Lower lobe of right lung (tissue), 2 donors: ENCODE results near the gene SLC5A10. TPM values are rescaled to one million over a fixed set of nuclear protein-coding genes. Genes with fewer than 3 reads are reported as not detected.
"Not testable (repeated sequence)": the region's sequence is repeated elsewhere in the genome, so short reads cannot be mapped to it uniquely, and the experiment has no call there.

ENCODE experiments used
- ATAC-seq, 2 donors: fragments of 200-7000 bp; cut with Tn5 transposase; one replicate each; pipeline ENCODE4 v1.9.1; 2020 to 2022; ENCODE audit warnings: mild to moderate bottlenecking in 2 of 2, moderate library complexity in 2 of 2
- DNase-seq: peaks from one replicate; pipeline ENCODE4 v3.0.0-alpha.2; 2020
- H3K27ac ChIP-seq: fragments of 200-600 bp; one replicate; pipeline ENCODE4 v1.8.0; 2022
- H3K27me3 ChIP-seq: fragments of 200-600 bp; one replicate; pipeline ENCODE4 v1.8.0; 2022; ENCODE audit warnings: low read depth
- H3K36me3 ChIP-seq: fragments of 200-600 bp; one replicate; pipeline ENCODE4 v1.8.0; 2022; ENCODE audit warnings: mild to moderate bottlenecking
- H3K4me1 ChIP-seq: fragments of 200-600 bp; one replicate; pipeline ENCODE4 v1.8.0; 2022
- H3K4me3 ChIP-seq: fragments of 200-600 bp; one replicate; pipeline ENCODE4 v1.8.0; 2022; ENCODE audit warnings: mild to moderate bottlenecking
- H3K9me3 ChIP-seq: fragments of 200-600 bp; one replicate; pipeline ENCODE4 v1.8.0; 2022
- intact Hi-C: fragments of 100-400 bp; cut with DNase I; formaldehyde crosslinking; loops from one replicate; pipeline ENCODE4 v1.11.0; 2022
- total RNA-seq: library from RNA; stranded (reverse); fragmentation: NEBNext Ultra II Directional; extraction: Animal tissue kit (Norgen Biotek cat#: 25700); gene quantifications from one replicate; pipeline ENCODE4 v1.2.1, GENCODE V29; 2021
- TF ChIP-seq, protein P1 (sequence below): fragments of 200-600 bp; IDR thresholded peaks from one replicate; pipeline ENCODE4 v1.8.0; 2022; ENCODE audit warnings: antibody characterized with exemption, mild to moderate bottlenecking
- donor health status: DM: no; HTN: yes; CAD: no; lungs with severe emphysema.

The SLC5A10 gene
- total RNA-seq, 1 donor from 2014 or later = not detected

DNA sequence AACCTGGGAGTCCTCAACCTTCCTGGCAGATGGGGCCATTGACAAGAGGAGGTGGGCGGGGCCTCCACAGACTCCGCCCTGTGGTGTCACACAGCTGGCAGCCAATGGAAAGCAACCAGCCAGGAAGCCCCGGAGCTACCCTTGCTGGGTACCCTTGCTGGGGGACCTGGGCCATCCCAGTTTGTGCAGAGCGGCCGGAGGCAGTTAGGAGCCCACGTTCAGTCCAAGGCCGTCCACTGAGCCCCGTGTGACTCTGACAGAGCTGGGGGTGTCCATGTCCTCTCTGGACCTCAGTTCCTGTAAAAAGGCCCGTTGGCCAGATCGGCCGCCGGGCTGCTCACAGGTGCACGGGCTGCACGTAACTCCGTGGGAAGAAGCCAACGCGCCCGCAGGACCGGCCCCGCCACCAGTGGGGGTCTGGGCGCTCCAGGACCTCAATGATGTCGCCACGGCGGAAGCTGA, 69.7 kb downstream of the SLC5A10 start:
- Histone ChIP-seq H3K36me3 (no peaks in the 10 kb centered on the region), H3K9me3 (no peaks in the 10 kb centered on the region), H3K27ac (no peak overlapping the region), H3K4me1 (no peaks in the 10 kb centered on the region), H3K27me3 (no peaks in the 10 kb centered on the region), H3K4me3 (no peak overlapping the region)
- TF ChIP-seq, protein P1, sequence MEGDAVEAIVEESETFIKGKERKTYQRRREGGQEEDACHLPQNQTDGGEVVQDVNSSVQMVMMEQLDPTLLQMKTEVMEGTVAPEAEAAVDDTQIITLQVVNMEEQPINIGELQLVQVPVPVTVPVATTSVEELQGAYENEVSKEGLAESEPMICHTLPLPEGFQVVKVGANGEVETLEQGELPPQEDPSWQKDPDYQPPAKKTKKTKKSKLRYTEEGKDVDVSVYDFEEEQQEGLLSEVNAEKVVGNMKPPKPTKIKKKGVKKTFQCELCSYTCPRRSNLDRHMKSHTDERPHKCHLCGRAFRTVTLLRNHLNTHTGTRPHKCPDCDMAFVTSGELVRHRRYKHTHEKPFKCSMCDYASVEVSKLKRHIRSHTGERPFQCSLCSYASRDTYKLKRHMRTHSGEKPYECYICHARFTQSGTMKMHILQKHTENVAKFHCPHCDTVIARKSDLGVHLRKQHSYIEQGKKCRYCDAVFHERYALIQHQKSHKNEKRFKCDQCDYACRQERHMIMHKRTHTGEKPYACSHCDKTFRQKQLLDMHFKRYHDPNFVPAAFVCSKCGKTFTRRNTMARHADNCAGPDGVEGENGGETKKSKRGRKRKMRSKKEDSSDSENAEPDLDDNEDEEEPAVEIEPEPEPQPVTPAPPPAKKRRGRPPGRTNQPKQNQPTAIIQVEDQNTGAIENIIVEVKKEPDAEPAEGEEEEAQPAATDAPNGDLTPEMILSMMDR = no peak
- DNase-seq = peak; percentile 55
- ATAC-seq = no peak
- intact Hi-C loops = no loop called here

DNA sequence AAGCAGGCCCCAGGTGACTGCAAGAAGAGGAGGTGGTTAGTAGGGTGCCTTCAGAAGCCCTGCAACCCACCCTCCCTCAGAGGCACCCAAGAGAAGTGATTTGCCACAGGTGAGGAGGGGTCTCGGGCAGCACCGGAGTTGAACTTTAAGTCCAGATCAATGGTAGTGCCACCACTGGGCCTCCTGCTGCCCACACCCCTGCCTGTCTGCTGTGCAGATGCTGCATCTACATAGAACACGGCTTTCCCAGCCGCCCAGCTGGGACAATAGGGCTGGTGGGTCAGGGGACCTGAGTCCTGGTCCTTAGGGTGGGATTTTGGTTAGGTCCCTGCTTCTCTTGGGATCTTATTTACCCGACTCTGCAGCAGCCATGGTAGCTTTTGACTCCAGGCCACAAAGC, 70.2 kb downstream of the SLC5A10 start:
- TF ChIP-seq, protein P1 = no peak
- DNase-seq (peak; percentile 42), ATAC-seq (no peak)
- Histone ChIP-seq H3K4me1 (no peaks in the 10 kb centered on the region), H3K4me3 (no peak overlapping the region), H3K27me3 (no peaks in the 10 kb centered on the region), H3K27ac (no peak overlapping the region), H3K9me3 (no peaks in the 10 kb centered on the region), H3K36me3 (no peaks in the 10 kb centered on the region)
- intact Hi-C loops = no loop called here

DNA sequence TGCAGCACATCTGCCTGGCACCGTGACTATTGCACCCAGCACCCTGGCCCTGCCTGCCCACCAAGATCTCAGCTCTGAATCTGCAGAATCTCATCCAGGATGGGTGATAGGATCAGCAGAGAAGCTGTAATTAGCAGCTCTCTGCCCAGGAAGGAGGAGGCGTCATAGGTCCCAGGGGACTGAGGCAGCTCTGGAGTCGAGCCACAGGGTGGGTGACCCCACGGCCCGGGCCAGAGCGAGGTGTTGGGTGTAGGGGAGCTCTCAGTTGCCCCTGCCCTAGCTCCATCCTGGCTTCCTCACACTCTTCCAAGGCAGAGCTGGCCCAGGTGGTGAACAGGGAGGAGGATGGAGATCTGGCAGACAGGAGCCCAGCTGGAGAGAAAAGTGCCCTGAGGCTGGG, 70.8 kb downstream of the SLC5A10 start:
- intact Hi-C loops = no loop called here
- no peaks in the 10 kb centered on the region for H3K36me3 ChIP-seq

DNA sequence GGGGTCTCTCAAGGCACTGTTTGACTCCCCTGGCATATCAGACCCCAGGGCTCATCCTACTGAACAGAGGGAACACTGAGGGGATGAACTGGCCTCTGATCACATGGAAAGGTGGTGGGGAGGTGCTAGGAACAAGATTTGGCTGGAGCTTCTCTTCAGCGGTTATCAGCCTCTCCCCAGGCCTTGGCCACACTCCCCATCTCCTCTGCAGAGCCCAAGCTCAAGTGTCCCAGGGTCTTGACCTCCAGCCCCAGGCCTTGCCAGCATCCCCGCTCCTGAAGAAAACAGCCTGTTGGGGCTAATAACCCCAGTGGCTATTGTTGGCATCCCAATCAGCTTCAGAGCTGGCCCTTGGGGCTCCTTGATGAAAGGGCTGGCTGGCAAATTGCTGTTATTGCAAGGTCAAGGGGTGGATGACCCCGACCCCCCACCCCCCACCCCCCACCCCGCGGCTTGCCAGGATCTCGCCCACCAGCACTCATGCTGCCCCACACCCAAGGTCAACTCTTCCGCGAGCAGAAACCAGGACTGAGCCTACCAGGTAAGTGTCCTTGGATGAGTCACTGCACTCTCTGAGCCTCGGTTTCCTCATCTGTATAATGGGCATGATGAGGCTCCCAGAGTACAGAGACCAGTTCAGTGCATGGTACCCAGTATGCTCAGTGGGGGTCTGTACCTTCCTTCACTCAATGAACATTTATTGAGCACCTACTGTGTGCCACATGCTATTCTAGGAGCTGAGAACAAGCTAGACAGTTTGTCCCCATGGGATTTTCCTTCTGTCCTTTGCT, 71.4 kb downstream of the SLC5A10 start:
- DNase-seq (peak; percentile 20), ATAC-seq (no peak)
- H3K27me3 ChIP-seq = no peaks in the 10 kb centered on the region
- no peaks in the 10 kb centered on the region for H3K9me3 ChIP-seq
- H3K4me1 ChIP-seq = no peaks in the 10 kb centered on the region
- no peaks in the 10 kb centered on the region for H3K36me3 ChIP-seq
- intact Hi-C loops = no loop called here
- TF ChIP-seq, protein P1 = no peak
- no peak overlapping the region for H3K27ac ChIP-seq
- no peak overlapping the region for H3K4me3 ChIP-seq

More for the DNA sequence above, 70.8 kb downstream of the SLC5A10 start:
- H3K27me3 ChIP-seq = no peaks in the 10 kb centered on the region
- TF ChIP-seq, protein P1 = no peak
- no peak overlapping the region for H3K27ac ChIP-seq
- H3K4me3 ChIP-seq = no peak overlapping the region
- no peaks in the 10 kb centered on the region for H3K9me3 ChIP-seq
- ATAC-seq (no peak), DNase-seq (peak; percentile 20)
- H3K4me1 ChIP-seq = no peaks in the 10 kb centered on the region

DNA sequence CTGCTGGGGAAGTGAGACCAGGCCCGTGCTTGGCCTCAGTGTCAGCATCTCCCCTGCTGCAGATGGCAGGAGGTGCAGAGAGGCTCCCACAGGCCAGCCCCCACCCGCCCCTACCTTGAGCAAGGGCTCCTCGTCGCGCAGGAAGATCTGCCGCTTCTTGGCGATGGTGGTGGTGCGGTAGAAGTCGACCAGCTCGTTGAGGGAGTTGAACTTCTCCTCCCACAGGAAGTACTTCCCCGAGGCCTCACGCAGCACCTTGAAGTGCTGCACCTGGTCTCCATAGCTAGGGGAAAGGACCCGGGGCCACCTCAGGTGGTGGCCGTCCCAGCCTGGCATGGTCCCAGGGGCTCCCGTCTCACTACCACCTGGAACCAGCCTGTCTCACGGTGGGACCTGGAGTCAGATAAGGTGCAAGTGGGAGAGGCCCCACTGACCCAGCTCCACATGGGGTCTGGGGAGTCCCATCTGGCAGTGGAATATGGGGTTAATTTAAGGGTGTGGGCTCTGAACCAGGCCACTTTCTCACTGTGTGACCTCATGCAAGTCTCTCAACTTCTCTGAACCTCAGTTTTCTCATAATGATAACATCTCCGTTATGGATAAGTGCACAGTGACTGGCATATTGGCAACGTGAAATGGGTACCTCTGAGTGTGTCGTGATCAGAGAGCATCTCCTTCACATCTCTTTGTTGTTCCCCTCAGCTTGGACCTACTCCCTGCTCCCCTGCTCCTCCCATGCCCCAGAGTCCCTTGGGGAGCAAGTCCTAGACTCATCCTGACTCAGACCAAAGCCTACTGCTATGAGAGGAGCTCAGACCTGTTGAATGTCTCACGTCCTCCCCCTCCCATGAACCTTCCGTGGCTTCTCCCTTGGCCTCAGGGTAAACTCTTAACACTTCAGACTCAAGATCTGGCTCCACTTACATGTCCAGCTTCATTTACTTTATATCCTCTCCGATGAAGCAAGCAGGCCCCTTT, 72.4 kb downstream of the SLC5A10 start:
- no peak for ATAC-seq
- no peaks in the 10 kb centered on the region for H3K9me3 ChIP-seq
- H3K27ac ChIP-seq = no peak overlapping the region
- DNase-seq = peak; percentile 32
- no peak overlapping the region for H3K4me3 ChIP-seq
- H3K36me3 ChIP-seq = no peaks in the 10 kb centered on the region
- no peaks in the 10 kb centered on the region for H3K27me3 ChIP-seq
- intact Hi-C loops = no loop called here
- H3K4me1 ChIP-seq = no peaks in the 10 kb centered on the region
- TF ChIP-seq, protein P1 = no peak

DNA sequence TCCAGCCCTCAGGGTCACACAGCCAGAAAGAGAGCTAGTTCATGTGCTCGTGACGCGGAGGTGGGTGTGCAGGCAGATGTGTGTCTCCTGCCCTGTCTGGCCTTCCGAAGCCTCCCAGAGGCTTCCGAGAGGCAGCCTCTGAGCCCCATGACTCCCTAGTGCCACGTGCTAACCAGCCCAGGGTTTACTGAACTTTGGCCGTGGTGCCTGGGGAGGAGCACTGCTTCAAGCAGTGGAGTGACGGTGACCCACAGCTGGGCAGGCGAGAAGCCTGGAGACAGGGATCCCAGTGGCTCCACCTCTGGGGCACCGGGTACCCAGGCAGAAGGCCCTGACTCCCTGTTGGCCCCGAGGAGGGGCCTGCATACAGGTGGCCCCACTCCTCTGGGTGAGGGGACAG, 76.7 kb downstream of the SLC5A10 start:
- intact Hi-C loops, H3K27me3 ChIP-seq, H3K4me3 ChIP-seq, H3K9me3 ChIP-seq, DNase-seq, H3K4me1 ChIP-seq, H3K36me3 ChIP-seq, ATAC-seq, H3K27ac ChIP-seq: not testable (repeated sequence)

DNA sequence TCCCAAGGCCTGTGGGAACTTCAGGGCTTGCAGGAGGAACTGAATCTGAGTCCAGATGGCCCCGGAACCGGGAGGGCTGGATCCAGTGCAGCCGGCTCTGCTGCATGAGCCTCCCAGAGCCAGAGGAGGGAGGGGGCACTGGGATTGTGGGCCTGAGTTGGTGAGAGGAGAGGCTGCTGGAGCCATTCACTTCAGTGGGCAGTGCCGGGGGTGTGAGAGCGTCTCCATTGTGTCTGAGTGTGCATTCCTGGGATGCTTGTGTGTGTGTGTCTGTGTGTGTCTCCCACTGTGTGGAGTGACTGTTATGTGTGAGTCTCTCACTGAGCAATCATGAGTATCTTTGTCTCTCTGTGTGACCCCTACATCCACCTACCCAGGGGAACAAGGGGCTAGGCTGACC, 77.8 kb downstream of the SLC5A10 start:
- H3K36me3 ChIP-seq, H3K9me3 ChIP-seq, ATAC-seq, H3K27ac ChIP-seq, H3K4me3 ChIP-seq, H3K4me1 ChIP-seq, H3K27me3 ChIP-seq, DNase-seq, intact Hi-C loops: not testable (repeated sequence)

DNA sequence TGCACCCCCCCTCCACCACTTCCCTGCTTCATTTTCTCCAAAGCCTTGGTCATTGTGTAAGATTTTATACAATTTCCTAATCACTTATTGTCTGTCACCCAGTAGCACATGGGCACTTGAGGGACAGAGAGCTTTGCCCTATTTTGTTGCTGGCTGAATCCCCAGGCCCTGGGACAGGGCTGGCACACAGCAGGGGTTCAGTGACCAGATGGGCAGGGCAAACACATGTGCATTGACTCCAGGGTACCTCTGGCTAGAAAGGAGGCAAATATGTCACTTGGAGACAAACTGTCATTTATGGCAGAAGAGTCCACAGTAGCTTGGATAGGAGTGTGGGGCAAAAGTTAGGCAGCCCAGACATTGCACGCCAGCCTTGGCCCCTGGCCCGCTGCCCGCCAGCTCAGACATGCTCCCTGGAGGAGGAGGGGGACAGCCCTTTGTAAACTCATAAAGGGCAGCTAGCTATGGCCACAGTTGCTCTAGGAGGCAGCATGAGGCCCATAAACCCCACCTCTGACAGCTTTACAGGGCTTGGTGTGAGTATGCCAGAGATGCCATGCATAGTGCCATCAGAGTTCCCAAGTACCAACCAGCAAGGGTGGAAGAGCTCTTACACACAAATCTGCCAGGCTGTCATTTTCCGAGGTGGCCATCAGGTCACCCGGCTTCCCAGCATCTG, 78.9 kb downstream of the SLC5A10 start:
- H3K4me1 ChIP-seq, intact Hi-C loops, DNase-seq, H3K9me3 ChIP-seq, H3K27me3 ChIP-seq, H3K27ac ChIP-seq, H3K36me3 ChIP-seq, H3K4me3 ChIP-seq: not testable (repeated sequence)
- peak in 1 of 2 donors; percentile 2 for ATAC-seq
